Transverse colon (tissue), 3 donors: ENCODE data around the gene TMEM132D.

Experiments used
- CTCF ChIP-seq, 5 experiments: fragments of 200-600 bp in 3 of 5; fragments of 450-650 bp in 2 of 5; sonication (generic) in 3 of 5; IDR thresholded peaks; 1 replicate in 2 of 5; 2 replicates in 3 of 5; pipeline ENCODE4 v1.5.1; 2016 to 2017; ENCODE audit warnings: antibody characterized with exemption in 5 of 5, inconsistent platforms in 3 of 5, mild to moderate bottlenecking in 2 of 5, moderate library complexity in 1 of 5
- EP300 ChIP-seq: sonication (generic); formaldehyde crosslinking; IDR thresholded peaks from one replicate; pipeline ENCODE4 v1.6.1; 2017; ENCODE audit warnings: antibody characterized with exemption, low read depth
- POLR2A ChIP-seq: fragments of 450-650 bp; IDR thresholded peaks from one replicate; pipeline ENCODE4 v1.6.1; 2016; ENCODE audit warnings: antibody characterized with exemption, mild to moderate bottlenecking, moderate library complexity

DNA sequence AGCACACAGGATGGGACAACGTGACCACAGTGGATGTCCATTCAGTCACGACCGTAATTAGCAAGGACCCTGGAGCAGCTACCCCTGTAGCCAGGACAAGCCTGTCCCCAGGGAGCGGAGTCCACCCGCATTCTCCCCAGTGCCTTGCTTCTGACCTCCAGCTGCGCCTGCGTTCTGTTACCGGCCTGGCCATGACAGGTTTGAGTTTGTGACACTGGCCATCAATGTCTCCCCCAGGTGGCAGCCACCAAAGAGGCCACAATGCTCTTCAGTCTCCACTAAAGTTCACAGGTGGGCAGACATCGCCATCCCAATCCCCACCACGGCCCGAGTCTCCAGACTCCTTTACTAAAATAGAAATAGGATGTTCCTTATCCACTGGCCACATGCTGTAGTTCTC lies 96.7 kb downstream of the TMEM132D start:
- TF ChIP-seq CTCF (IDR thresholded peaks at IDR 0.05): no peak
- no peak for TF ChIP-seq EP300
- TF ChIP-seq POLR2A: no peak
